Astrocyte of the hippocampus (primary cell): ENCODE data around the gene XPO4.
"Not testable (repeated sequence)": the region's sequence is repeated elsewhere in the genome, so short reads cannot be mapped to it uniquely, and the experiment has no call there.

Source experiments
- DNase-seq: peaks from one replicate; pipeline ENCODE4 v3.0.0; 2011; ENCODE audit warnings: low read depth, low spot score

The XPO4 gene

DNA sequence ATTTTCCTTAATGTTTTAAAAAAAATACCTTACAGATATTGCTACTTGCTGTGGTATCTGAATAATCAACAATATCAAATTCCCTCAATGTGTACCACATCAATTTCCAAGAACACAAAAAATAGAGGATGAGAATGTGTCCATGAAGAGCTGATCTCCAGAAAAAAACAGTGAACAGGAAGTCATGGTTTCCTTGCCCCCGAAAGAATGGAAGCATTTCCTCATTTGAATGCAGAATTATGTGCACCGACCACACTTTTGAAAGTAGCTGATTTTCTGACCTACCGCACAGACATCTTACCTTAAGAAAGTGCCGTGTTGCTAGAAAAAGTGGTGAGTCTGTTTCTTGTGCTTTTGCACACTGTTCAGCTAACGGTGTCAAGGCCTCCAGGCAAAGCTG, 115.4 kb downstream of the XPO4 start:
- no peak for DNase-seq

DNA sequence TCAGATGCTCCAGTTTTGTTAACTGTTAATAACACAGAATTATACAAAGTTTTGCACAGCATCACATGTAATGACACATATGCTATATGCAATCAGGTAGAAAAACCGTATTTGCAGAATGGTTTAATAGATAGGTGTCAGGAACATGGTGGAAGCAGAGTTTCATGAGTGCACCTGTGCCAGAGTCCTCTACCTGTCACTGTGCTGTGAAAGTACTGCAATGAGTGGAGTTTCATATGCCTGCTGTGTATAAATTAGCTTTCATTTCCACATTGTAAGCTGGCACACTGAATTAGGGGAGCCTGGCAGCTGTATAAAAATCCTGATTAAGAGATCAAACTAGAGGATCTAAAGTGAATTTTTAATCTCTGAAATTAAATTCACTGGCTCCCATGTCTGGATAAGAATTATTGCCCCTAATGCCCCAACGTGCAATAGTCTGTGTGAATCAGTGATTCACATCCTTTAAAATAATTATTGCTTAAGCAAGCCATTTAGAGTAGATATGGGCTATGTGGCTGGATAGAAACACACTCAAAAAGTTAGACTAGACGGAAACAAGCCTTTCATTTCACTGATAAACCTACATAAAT, 120.3 kb downstream of the XPO4 start:
- DNase-seq = no peak

DNA sequence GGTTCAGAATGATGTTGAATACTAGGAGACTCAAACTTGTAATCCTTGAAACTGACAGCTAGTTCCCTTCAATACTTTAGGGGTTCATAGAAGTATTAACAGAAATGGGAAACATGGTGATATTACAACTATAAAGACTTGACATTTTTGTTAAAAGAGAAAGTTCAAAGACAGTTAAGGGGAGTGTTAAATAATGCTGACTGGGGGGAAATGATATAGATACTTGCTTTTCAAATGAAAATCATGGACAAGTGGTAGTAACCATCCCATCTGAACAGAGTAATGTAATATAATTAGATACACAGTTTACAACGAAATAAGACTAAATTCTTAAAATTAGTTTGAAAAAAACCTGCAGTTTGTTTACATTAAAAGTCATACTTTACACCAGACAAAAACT, 122.2 kb downstream of the XPO4 start:
- no peak for DNase-seq

DNA sequence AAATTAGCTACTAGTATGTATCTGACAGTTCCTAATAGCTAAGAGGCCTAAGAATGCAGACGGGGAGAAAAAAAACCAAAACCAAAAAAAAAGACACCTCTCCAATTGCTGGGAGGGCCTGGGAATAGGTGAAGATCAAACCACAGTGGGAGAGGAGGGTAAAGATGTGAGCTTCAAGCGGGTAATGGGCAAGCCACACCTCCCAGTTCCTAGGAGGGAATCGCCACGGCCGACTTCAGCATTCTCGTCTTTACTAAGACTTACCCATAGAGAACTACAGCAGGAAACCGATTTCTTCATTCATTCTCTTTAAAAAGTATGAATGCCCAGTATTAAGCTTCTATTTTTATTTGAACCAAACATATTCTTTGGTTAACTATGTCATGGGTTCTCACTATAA, 123.1 kb downstream of the XPO4 start:
- no peak for DNase-seq

DNA sequence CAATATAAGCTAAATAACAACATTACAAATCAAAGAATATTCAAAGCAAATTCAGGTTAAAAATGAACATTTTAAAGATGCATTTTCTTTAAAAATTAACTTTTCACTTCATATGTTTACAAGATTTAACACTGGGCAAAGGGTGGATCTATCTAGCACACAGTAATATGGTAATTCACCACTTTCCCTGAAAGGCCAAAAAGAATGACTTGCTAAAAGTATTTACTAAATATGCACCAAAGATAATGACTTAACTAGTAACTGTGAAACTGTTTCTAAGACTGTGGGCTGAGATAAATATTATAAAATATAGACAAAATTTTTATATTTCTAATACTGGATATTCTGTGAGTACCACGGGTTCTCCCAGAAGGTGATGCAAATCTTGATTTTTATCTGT, 124.2 kb downstream of the XPO4 start:
- no peak for DNase-seq

DNA sequence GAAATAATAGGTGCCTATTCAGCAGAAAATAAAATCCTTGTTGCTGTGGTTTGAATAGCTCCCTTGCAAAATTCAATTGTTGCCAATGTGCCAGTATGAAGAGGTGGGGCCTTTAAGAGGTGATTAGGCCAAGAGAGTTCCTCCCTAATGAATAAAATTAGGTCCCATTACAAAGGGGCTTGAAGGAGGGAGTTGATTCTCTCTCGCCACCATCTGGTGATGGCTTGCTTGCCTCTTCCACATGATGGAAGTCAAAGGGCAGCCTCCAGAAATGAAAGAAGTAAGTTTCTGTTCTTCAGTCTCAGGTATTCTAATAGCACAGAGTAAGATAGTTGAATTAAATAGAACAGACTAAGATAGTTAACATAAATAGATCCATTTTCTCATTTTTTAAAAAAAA, 125.8 kb downstream of the XPO4 start:
- DNase-seq = no peak

DNA sequence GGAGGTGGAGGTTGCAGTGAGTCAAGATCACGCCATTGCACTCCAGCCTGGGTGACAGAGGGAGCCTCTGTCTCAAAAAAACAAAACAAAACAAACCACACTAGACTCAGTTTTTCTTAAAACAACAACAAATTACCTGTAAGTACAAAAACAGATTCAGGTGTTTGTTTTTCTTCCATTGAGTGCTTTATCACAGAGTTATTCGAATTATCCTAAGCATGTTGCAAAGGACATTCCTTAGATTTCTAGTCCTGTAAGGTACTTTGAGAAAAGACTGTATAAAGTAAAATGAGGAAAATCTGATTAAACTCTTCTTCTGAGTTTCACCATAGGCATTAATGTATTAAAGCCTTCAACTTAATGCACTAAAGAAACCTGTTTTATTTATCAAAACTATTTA, 126.6 kb downstream of the XPO4 start:
- DNase-seq = no peak

DNA sequence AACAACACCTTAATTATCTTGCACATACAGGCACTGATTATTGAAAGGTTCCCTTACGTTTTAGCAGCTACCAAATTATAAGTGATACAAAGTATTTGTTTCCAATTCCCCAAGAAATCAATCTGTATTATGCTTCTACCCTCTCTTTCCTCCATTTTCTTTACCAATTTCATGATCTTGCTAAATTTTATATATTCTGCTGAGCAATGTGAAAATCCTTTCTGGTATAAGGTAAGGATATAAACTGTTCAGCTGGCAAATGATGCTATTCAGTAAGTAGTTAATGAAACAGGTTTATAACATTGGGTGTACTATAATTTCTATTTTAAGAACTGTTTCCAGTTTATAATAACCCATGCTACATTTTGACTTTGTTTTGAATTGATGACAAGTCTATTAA, 127.8 kb downstream of the XPO4 start:
- no peak for DNase-seq

DNA sequence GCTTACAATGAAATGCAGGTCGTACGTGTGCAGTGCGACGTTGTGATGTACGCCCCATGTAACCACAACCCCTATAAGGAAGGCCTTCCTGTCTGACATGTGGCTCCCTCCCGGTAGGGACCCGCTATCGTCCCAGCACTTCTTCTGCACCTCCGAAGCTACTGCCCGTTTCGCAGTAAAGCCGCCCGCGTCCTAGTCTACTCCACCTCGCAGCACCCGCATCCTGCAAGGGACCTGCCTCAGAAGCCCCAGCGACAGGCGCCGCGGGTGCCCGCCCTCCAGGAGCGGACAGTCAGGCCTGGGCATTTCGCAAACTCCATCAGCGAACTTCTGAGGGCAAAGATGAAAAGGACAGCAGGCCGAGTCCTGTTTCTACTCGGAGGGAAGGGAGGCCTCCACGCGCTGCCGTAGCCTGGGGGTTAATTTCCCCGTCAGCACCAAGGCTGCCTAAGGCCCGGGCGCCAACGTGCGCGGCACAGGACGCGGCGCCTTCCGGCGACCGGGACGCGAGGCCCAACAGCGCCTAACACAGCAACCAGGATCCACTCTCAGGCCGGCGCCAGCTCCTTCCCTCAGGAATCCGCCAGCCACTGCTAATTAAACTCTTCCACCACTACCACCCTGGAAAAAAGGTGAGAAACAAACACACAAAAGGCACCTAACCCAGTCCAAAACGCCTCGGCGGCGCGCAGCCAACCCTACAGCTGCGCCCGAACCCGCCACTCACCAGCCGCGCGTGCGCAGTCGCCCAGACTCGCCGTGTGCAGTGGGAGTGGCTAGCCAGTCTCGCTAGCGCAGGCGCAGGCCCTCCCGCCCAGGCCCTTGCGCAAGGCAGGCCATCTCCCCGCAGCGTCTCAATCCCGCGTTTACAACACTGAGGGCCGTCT, 129.1 kb downstream of the XPO4 start, which contains the start of gene EEF1AKMT1:
TSS of gene EEF1AKMT1 (minus strand) at position 768 of the 887 bp plus-strand sequence. CDS start 16,363 bp downstream, outside the sequence.
- peak; percentile 97 for DNase-seq

DNA sequence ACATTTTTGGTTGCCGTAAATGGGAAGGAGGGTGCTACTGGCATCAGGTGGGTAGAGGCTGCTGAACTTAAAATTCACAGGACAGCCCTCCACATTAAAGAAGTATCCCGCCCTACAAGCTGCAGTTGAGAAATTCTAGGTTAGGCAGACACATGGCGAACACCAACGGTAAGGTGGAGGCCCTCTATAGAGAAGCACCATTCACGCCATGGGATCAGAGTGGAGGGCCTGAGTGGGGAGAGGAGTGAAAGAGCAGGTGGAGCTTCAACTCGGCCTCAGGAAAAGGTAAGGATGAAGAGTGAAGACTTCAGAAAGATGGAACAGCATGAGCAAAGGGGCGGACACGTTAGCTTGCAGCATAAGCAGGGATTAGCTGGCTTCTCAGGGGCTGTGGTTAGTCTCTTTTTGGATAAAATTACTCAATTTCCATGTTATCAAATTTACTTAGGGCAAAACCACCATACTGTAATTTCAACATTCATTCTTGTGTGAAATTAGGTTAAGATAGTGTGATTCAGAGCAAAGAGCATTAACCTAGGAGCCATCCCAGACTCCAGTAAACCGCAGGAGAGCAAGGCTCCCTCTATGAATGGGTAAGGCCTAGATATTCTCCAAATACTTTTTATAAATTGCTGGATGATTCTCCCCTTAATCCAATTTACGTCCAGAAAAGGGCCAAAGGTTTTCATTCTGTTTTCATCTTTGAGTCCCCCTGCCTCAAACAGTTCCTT, 130.0 kb downstream of the XPO4 start:
- no peak for DNase-seq

DNA sequence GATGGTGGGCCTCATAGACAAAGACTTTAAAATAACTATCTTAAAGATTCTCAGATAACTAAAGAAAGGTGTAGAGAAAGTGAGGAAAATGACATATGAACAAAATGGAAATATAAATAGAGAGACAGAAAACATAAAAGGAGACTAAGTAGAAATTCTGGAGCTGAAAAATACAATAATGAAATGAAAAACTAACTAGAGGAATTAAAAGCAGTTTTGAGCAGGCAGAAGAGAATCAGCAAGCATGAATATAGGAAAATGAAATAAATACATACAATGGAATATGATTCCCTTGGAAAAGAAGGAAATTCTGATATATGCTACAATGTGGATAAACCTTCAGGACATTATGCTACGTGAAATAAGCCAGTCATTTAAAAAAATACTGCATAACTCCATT, 132.7 kb downstream of the XPO4 start:
- DNase-seq = no peak

DNA sequence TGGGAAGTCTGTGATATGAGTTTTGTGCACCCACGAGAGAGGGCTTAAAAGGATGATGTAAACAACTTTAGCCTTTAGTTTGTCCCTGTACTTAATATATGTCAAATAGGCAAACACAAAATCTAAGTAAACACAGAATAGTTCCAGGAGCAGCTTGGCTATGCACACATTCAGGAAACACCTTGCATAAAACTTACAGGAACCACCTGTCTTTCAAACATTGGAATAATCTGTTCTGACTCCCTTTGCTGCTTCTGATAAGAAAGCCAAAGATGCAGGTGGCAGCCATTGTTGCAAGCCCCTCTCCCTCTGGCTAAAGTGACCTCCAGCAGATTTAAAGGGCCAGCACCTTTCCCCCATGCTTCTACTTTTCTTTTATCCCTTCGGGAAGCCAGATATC, 133.5 kb downstream of the XPO4 start:
- no peak for DNase-seq

DNA sequence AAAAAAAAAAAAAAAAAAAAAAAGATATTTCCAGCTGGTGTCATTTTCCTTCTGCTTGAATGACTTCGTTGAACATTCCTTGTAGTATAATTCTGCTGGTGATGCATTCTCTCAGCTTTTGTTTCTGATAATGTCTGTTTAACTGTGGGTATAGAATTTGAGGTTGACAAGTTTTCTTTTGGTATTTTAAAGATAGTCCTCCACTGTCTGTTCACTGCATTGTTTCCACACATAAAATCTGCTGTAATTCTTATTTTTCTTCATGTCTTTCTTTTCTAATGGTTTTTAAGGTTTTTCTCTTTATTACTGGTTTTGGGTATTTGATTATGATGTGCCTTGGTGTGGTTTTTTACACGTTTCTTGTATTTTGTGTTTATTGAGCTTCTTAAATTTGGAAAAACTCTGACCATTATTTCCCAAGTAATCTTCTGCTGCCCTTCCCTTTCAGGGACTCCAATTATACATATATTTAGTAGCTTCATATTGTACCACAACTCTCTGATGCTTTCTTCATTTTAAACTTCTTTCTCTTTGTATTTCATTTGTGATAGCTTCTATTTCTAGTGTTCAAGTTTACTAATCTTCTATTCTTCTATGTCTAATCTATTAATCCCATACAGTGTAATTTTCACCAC, 135.1 kb downstream of the XPO4 start:
- DNase-seq = no peak

DNA sequence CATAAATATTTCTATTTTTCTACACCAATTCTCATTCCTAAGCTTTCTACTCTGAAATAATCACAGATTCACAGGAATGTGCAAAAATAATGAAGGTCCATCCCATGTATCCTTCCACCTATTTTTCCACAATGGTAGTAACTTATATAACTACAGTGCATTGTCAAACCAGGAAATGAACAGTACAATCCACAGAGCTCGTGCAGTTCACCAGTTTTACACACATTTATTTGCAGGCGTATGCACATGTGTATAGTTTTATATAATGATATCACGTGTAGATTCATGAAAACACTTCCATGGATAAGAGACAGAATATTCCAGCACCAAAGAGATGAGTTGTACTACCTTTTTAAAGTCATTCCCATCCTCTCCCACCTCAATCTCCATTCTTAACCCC, 141.7 kb downstream of the XPO4 start:
- no peak for DNase-seq

DNA sequence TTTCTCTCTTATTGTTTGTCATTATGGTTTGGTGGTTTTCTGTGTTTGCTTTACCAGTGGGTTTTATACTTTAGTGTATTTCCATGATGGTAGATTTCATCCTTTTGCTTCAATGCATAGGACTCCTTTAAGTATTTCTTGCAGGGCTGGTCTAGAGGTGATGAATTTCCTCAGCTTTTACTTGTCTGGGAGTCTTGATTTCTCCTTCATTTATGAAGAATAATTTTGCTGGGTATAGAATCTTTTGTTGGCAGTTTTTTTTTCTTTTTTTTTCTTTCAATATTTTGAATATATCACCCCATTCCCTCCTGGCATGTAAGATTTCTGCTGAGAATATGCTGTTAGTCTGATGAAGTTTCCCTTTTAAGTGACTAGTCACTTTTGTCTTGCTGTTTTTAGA, 148.5 kb downstream of the XPO4 start:
- DNase-seq = no peak

DNA sequence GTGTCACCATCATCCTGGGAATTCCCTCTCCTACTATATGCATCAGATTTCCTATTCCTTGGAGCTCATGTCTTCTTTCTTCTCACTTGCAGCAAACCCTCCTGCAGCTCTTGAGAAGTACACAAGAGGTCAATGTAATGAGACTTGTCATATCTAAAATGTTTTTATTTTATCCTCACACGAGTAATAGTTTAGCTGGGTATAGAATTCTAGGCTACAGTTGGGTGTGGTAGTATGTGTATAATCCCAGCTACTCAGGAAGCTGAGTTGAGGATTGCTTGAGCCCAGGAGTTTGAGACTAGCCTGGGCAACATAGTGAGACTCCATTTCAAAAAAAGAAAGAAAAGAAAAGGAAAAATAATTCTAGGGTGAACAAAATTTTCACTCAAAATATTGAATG, 153.2 kb downstream of the XPO4 start:
- no peak for DNase-seq

DNA sequence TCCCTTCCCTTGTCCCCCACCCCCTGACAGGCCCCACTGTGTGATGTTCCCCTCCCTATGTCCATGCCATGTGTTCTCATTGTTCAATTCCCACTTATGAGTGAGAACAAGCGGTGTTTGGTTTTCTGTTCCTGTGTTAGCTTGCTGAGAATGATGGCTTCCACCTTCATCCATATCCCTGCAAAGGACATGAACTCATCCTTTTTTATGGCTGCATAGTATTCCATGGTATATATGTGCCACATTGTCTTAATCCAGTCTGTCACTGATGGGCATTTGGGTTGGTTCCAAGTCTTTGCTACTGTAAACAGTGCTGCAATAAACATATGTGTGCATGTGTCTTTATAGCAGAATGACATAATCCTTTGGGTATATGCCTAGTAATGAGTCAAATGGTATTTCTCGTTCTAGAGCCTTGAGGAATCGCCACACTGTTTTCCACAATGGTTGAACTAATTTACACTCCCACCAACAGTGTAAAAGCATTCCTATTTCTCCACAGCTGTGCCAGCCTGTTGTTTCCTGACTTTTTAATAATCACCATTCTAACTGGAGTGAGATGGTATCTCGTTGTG, 158.6 kb downstream of the XPO4 start:
- DNase-seq = not testable (repeated sequence)

DNA sequence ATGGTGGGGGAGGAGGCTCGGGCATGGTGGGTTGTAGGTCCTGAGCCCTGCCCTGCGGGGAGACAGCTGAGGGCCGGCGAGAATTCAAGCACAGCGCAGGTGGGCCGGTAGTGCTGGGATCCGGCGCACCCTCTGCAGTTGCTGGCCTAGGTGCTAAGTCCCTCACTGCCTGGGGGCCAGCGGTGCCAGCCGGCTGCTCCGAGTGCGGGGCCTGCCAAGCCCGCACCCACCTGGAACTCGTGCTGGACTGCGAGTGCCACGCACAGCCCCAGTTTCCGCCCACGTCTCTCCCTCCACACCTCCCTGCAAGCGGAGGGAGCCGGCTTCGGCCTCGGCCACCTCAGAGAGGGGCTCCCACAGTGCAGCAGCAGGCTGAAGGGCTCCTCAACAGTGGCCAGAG, 162.5 kb downstream of the XPO4 start:
- DNase-seq = no peak

DNA sequence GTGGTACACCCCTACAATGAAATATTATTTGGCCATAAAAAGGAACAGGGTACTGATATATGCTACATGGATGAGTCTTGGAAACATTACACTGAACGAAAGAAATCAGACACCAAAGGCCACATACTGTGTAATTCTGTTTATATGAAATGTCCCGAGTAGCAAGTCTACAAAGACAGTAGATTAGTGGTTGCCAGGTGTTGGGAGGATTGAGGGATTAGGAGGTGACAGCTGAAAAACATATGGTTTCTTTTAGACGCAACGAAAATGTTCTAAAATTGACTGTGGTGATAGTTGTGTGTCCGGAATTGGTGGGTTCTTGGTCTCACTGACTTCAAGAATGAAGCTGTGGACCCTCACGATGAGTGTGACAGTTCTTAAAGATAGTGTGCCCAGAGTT, 163.9 kb downstream of the XPO4 start:
- no peak for DNase-seq

DNA sequence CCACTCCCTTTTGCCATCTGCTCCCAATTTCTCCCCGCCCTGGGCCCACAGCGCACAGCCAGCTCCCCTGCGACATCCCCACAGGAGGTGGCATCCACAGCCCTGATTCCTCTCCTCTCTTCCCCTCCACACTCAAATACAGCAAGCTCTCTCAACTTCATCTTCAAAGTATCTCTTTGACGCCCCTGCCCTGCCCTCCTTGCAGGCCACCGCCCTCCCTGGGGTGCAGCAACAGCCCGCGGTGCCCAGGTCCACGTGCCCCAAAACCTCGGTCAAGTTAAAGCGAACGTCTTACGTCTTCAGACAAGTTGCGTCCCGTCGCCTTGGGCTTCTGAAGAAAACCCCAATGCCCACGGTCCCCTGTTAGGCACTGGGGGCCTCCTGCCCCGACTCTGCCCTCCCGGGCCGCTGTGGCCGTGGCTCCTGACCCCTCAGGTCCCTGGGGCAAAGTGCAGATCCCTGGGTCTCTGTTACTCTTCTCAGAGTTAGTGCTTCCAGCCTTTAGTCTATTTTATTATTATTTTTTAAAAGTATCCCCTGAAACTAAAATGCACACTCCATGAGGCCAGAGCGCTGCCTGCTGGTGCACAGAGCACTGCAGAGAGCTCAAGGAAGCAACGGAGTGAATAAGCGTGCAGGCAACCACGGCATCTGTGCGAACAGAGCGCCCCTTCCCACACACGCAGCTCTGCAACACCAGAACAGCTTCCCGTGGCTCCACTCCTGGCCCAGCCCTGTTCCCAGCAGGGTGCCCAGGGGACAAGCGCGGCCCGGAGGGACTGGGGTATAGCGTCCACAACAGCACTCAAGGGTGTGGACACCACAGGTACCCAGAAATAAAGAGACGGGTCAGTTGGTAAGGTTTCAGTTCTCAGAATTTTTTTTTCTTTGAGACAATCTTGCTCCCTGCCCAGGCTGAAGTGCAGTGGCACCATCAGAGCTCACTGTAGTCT, 172.6 kb downstream of the XPO4 start:
- DNase-seq = no peak
